ENCODE measurements around the gene CXXC5.

CXXC5 gene

GRCh38 chr5:139630855-139631254 is 17.3 kb upstream of the CXXC5 start:
- no peak overlapping the region for H3K27ac ChIP-seq
- no peaks in the 10 kb centered on the region for H3K27me3 ChIP-seq
- H3K4me2 ChIP-seq = no peak overlapping the region
- peaks cover 53% of the 10 kb centered on the region for H3K36me3 ChIP-seq
- no peak for TF ChIP-seq Cebpa-rat (IDR thresholded peaks at IDR 0.05)
- no peak overlapping the region for H3K9ac ChIP-seq
- H3K9me3 ChIP-seq = no peaks in the 10 kb centered on the region
- peaks cover 61% of the 10 kb centered on the region for H4K20me1 ChIP-seq
- peaks cover 34% of the 10 kb centered on the region for H3K4me1 ChIP-seq
- no peak overlapping the region for H3K4me3 ChIP-seq

GRCh38 chr5:139631520-139632165 is 16.5 kb upstream of the CXXC5 start:
- peaks cover 45% of the 10 kb centered on the region for H3K36me3 ChIP-seq
- H3K9me3 ChIP-seq = no peaks in the 10 kb centered on the region
- no peak overlapping the region for H3K4me2 ChIP-seq
- no peak for TF ChIP-seq Cebpa-rat (IDR thresholded peaks at IDR 0.05)
- peaks cover 42% of the 10 kb centered on the region for H3K4me1 ChIP-seq
- H3K4me3 ChIP-seq = no peak overlapping the region
- H3K27me3 ChIP-seq = no peaks in the 10 kb centered on the region
- peaks cover 61% of the 10 kb centered on the region for H4K20me1 ChIP-seq
- no peak overlapping the region for H3K27ac ChIP-seq
- H3K9ac ChIP-seq = no peak overlapping the region

DNA sequence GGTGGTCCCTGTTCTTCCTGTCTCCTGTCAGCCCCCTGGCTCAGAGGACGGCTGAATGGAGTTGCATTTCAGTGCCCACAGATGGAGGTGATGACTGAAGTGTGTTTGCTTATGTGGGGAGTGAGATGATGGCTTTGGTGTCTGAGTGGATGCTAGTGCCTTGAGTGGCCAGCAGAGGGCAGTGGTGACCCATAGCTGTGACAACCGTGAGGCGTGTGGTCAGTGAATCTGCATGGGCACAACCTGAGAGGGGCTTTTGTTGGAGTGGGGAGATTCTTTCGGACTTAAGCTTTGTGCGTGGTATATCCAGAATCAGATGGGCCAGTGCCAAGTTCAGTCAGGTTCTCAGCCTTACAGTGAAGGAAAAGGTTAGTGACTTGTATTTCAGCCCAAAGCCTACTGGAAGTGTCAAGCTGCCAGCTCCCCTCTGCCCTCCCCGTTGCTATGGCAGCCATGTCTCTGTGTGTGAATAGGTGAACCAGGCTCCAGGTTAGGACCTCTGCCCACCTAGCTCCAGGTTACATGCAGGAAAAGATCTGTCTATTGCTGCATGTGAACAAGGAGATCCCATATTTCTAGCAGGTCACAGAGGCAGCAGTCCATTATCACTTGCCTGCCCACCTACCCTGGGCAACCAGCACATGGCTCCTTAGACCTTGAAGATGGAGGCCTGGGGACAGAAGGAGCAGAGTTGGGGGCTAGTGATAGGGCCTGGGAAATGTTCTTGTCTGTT is 14.7 kb upstream of the CXXC5 start:
- Histone ChIP-seq H3K9ac (peak overlapping the region; percentile 35; the same call in 1 of the 2 replicates), H3K27ac (peak overlapping the region; percentile 23; the same call in 1 of the 2 replicates), H3K4me2 (peak overlapping the region; percentile 39)

GRCh38 chr5:139634028-139634325 is 14.2 kb upstream of the CXXC5 start:
- Histone ChIP-seq H3K27ac (peak overlapping the region; percentile 23), H3K9ac (peak overlapping the region; percentile 35), H3K27me3 (no peaks in the 10 kb centered on the region), H3K9me3 (no peaks in the 10 kb centered on the region), H3K36me3 (peaks cover 22% of the 10 kb centered on the region), H3K4me1 (peaks cover 64% of the 10 kb centered on the region), H3K4me3 (no peak overlapping the region), H3K4me2 (peak overlapping the region; percentile 39; the same call in 1 of the 2 replicates), H4K20me1 (peaks cover 72% of the 10 kb centered on the region)
- no peak for TF ChIP-seq Cebpa-rat (IDR thresholded peaks at IDR 0.05)

More for the DNA sequence above, 14.7 kb upstream of the CXXC5 start:
- TF ChIP-seq Cebpa-rat (IDR thresholded peaks at IDR 0.05) = no peak
- H3K9me3 ChIP-seq = no peaks in the 10 kb centered on the region
- H3K27me3 ChIP-seq = no peaks in the 10 kb centered on the region
- H4K20me1 ChIP-seq = peaks cover 67% of the 10 kb centered on the region
- H3K4me1 ChIP-seq = peaks cover 58% of the 10 kb centered on the region
- no peak overlapping the region for H3K4me3 ChIP-seq
- H3K36me3 ChIP-seq = peaks cover 27% of the 10 kb centered on the region

- Histone ChIP-seq H3K4me1 (peaks cover 69% of the 10 kb centered on the region), H4K20me1 (peaks cover 78% of the 10 kb centered on the region), H3K9ac (peak overlapping the region; percentile 35; the same call in 1 of the 2 replicates), H3K9me3 (no peaks in the 10 kb centered on the region), H3K4me3 (no peak overlapping the region), H3K27ac (peak overlapping the region; percentile 23), H3K36me3 (peaks cover 16% of the 10 kb centered on the region), H3K27me3 (no peaks in the 10 kb centered on the region), H3K4me2 (no peak overlapping the region; the same call in 1 of the 2 replicates)
- TF ChIP-seq Cebpa-rat (IDR thresholded peaks at IDR 0.05) = no peak
These were observed 13.6 kb upstream of the CXXC5 start for GRCh38 chr5:139634541-139634940.

DNA sequence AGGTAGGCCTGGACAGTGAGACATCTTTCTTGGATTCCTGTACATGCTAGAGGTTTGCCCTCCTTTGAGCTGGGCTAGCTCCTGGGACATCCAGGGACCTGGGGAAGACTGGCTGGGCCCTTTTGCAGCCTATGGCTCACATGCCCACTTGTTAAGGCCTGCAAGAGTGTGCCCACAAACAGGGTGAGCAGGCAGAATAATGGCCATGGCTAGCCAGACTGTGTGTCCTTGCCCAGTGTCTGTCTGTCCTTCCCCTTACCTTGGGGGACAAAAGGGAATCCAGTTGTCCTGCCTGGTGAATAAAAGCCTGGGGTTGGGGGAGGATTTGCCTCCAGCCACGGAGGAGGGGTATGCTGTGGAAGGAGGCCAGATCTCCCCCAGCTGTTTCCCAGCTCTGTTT is 13.0 kb upstream of the CXXC5 start:
- Histone ChIP-seq H3K9me3 (no peaks in the 10 kb centered on the region), H3K36me3 (peaks cover 10% of the 10 kb centered on the region; the same call in 1 of the 2 replicates), H4K20me1 (peaks cover 84% of the 10 kb centered on the region), H3K4me1 (peaks cover 76% of the 10 kb centered on the region), H3K4me2 (peak overlapping the region; percentile 93), H3K9ac (peak overlapping the region; percentile 21; the same call in 1 of the 2 replicates), H3K27me3 (no peaks in the 10 kb centered on the region), H3K27ac (peak overlapping the region; percentile 64; the same call in 1 of the 2 replicates), H3K4me3 (no peak overlapping the region)
- TF ChIP-seq Cebpa-rat (IDR thresholded peaks at IDR 0.05) = no peak

GRCh38 chr5:139635606-139636206 is 12.4 kb upstream of the CXXC5 start:
- Histone ChIP-seq H3K4me1 (peaks cover 81% of the 10 kb centered on the region), H3K36me3 (0 out of 2 replicates have a peak, but pooled peaks cover 5% of the 10 kb centered on the region), H3K4me2 (peak overlapping the region; percentile 93), H3K4me3 (no peak overlapping the region), H4K20me1 (peaks cover 84% of the 10 kb centered on the region), H3K9ac (peak overlapping the region; percentile 21; the same call in 1 of the 2 replicates), H3K27me3 (no peaks in the 10 kb centered on the region), H3K9me3 (no peaks in the 10 kb centered on the region), H3K27ac (peak overlapping the region; percentile 64)
- TF ChIP-seq Cebpa-rat (IDR thresholded peaks at IDR 0.05) = no peak

- peak overlapping the region; percentile 64 for H3K27ac ChIP-seq
- H3K4me2 ChIP-seq = peak overlapping the region; percentile 93
- H3K36me3 ChIP-seq = 0 out of 2 replicates have a peak, but pooled peaks cover 5% of the 10 kb centered on the region
- H3K27me3 ChIP-seq = no peaks in the 10 kb centered on the region
- H4K20me1 ChIP-seq = peaks cover 82% of the 10 kb centered on the region
- no peak for TF ChIP-seq Cebpa-rat (IDR thresholded peaks at IDR 0.05)
- no peaks in the 10 kb centered on the region for H3K9me3 ChIP-seq
- H3K9ac ChIP-seq = 0 out of 2 replicates have a peak overlapping the region, but pooled peaks have one; percentile 21
- H3K4me1 ChIP-seq = peaks cover 87% of the 10 kb centered on the region
- no peak overlapping the region for H3K4me3 ChIP-seq
These were observed 11.8 kb upstream of the CXXC5 start for GRCh38 chr5:139636207-139636792.

DNA sequence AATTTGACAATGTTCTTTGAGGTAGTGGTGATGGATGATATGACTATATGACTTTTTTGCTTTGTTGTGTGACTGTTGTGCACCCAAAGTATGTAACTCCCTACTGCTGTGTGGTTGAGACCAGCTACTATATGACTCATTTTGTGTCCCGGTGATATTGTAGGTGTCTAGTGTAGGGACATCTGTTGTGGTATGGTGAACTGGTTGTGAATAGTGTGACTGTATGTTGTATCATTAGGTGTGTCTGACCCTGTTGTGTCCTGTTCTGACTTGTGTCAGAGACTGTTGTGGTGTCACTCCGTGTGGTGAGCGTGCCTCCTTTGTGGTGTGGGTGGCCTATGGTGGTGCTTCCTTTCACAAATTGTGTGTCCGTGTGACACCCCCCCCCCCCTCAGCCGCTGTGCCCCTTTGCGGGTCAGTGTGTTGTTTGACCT is 11.2 kb upstream of the CXXC5 start:
- Histone ChIP-seq H3K27me3 (no peaks in the 10 kb centered on the region), H3K4me1 (peaks cover 94% of the 10 kb centered on the region), H3K27ac (no peak overlapping the region), H3K9ac (no peak overlapping the region), H3K4me3 (peak overlapping the region; percentile 64), H4K20me1 (peaks cover 75% of the 10 kb centered on the region), H3K4me2 (peak overlapping the region; percentile 93), H3K9me3 (no peaks in the 10 kb centered on the region), H3K36me3 (0 out of 2 replicates have a peak, but pooled peaks cover 5% of the 10 kb centered on the region)
- TF ChIP-seq Cebpa-rat (IDR thresholded peaks at IDR 0.05) = no peak

All from BLaER1 (cell line).